ENCODE results near the gene KCNJ6.
"Not testable (repeated sequence)": the region's sequence is repeated elsewhere in the genome, so short reads cannot be mapped to it uniquely, and the experiment has no call there.

The KCNJ6 gene

GRCh38 chr21:37579356-37579755, 336.9 kb downstream of the KCNJ6 start:
- no peak overlapping the region for H3K4me3 ChIP-seq (ENCODE audit: low read length)
- no peaks in the 10 kb centered on the region; the same call in 1 of the 2 replicates for H3K9me3 ChIP-seq (ENCODE audit: control insufficient read depth, insufficient read depth, low read length)
- H3K27me3 ChIP-seq (ENCODE audit: control insufficient read depth, insufficient read depth, low read length), result no peaks in the 10 kb centered on the region
- H3K4me1 ChIP-seq (ENCODE audit: control insufficient read depth, insufficient read depth, low read length), result no peaks in the 10 kb centered on the region
- no peaks in the 10 kb centered on the region; the same call in 1 of the 2 replicates for H3K36me3 ChIP-seq (ENCODE audit: control insufficient read depth, insufficient read depth, low read length)
- WGBS (ENCODE audit: insufficient coverage, insufficient read length), result no CpG with 5 or more reads among the region's 1 CpG
- no peak overlapping the region for H3K27ac ChIP-seq (ENCODE audit: low read length)
- no peak for DNase-seq (ENCODE audit: low read depth, low spot score)

GRCh38 chr21:37578471-37579126, 337.7 kb downstream of the KCNJ6 start:
- WGBS (ENCODE audit: insufficient coverage, insufficient read length), result no CpG with 5 or more reads among the region's 2 CpGs
- H3K4me3 ChIP-seq (ENCODE audit: low read length), result no peak overlapping the region
- no peaks in the 10 kb centered on the region; the same call in 1 of the 2 replicates for H3K36me3 ChIP-seq (ENCODE audit: control insufficient read depth, insufficient read depth, low read length)
- H3K4me1 ChIP-seq (ENCODE audit: control insufficient read depth, insufficient read depth, low read length), result no peaks in the 10 kb centered on the region
- no peak for DNase-seq (ENCODE audit: low read depth, low spot score)
- H3K9me3 ChIP-seq (ENCODE audit: control insufficient read depth, insufficient read depth, low read length), result no peaks in the 10 kb centered on the region; the same call in 1 of the 2 replicates
- H3K27me3 ChIP-seq (ENCODE audit: control insufficient read depth, insufficient read depth, low read length), result no peaks in the 10 kb centered on the region
- no peak overlapping the region for H3K27ac ChIP-seq (ENCODE audit: low read length)

- not testable (repeated sequence) for H3K9me3 ChIP-seq (ENCODE audit: control insufficient read depth, insufficient read depth, low read length); H3K27me3 ChIP-seq (ENCODE audit: control insufficient read depth, insufficient read depth, low read length); DNase-seq (ENCODE audit: low read depth, low spot score); H3K4me1 ChIP-seq (ENCODE audit: control insufficient read depth, insufficient read depth, low read length); H3K4me3 ChIP-seq (ENCODE audit: low read length); H3K27ac ChIP-seq (ENCODE audit: low read length); H3K36me3 ChIP-seq (ENCODE audit: control insufficient read depth, insufficient read depth, low read length)
- no CpG with 5 or more reads among the region's 1 CpG for WGBS (ENCODE audit: insufficient coverage, insufficient read length)
Measured at GRCh38 chr21:37576929-37577328, 339.3 kb downstream of the KCNJ6 start.

- no peak for DNase-seq (ENCODE audit: low read depth, low spot score)
- Histone ChIP-seq H3K27ac (ENCODE audit: low read length) (no peak overlapping the region), H3K4me1 (ENCODE audit: control insufficient read depth, insufficient read depth, low read length) (no peaks in the 10 kb centered on the region), H3K27me3 (ENCODE audit: control insufficient read depth, insufficient read depth, low read length) (no peaks in the 10 kb centered on the region), H3K4me3 (ENCODE audit: low read length) (no peak overlapping the region), H3K9me3 (ENCODE audit: control insufficient read depth, insufficient read depth, low read length) (no peaks in the 10 kb centered on the region; the same call in 1 of the 2 replicates), H3K36me3 (ENCODE audit: control insufficient read depth, insufficient read depth, low read length) (no peaks in the 10 kb centered on the region; the same call in 1 of the 2 replicates)
- 100% methylated on average over 1 of the region's 11 CpGs for WGBS (ENCODE audit: insufficient coverage, insufficient read length)
Measured at GRCh38 chr21:37575580-37575979, 340.7 kb downstream of the KCNJ6 start.

- Histone ChIP-seq H3K4me1 (ENCODE audit: control insufficient read depth, insufficient read depth, low read length) (no peaks in the 10 kb centered on the region), H3K27me3 (ENCODE audit: control insufficient read depth, insufficient read depth, low read length) (no peaks in the 10 kb centered on the region), H3K36me3 (ENCODE audit: control insufficient read depth, insufficient read depth, low read length) (no peaks in the 10 kb centered on the region; the same call in 1 of the 2 replicates), H3K4me3 (ENCODE audit: low read length) (no peak overlapping the region), H3K27ac (ENCODE audit: low read length) (no peak overlapping the region), H3K9me3 (ENCODE audit: control insufficient read depth, insufficient read depth, low read length) (no peaks in the 10 kb centered on the region; the same call in 1 of the 2 replicates)
- WGBS (ENCODE audit: insufficient coverage, insufficient read length), result no CpG with 5 or more reads among the region's 7 CpGs
- no peak for DNase-seq (ENCODE audit: low read depth, low spot score)
Measured at GRCh38 chr21:37574751-37575150, 341.5 kb downstream of the KCNJ6 start.

- Histone ChIP-seq H3K27me3 (ENCODE audit: control insufficient read depth, insufficient read depth, low read length) (no peaks in the 10 kb centered on the region), H3K27ac (ENCODE audit: low read length) (no peak overlapping the region), H3K4me3 (ENCODE audit: low read length) (no peak overlapping the region), H3K36me3 (ENCODE audit: control insufficient read depth, insufficient read depth, low read length) (no peaks in the 10 kb centered on the region; the same call in 1 of the 2 replicates), H3K9me3 (ENCODE audit: control insufficient read depth, insufficient read depth, low read length) (no peaks in the 10 kb centered on the region; the same call in 1 of the 2 replicates), H3K4me1 (ENCODE audit: control insufficient read depth, insufficient read depth, low read length) (no peaks in the 10 kb centered on the region)
- no CpG with 5 or more reads among the region's 6 CpGs for WGBS (ENCODE audit: insufficient coverage, insufficient read length)
- no peak for DNase-seq (ENCODE audit: low read depth, low spot score)
Measured at GRCh38 chr21:37574316-37574715, 341.9 kb downstream of the KCNJ6 start.

GRCh38 chr21:37571442-37571841, 344.8 kb downstream of the KCNJ6 start:
- no peak for DNase-seq (ENCODE audit: low read depth, low spot score)
- Histone ChIP-seq H3K27me3 (ENCODE audit: control insufficient read depth, insufficient read depth, low read length) (no peaks in the 10 kb centered on the region), H3K27ac (ENCODE audit: low read length) (no peak overlapping the region), H3K36me3 (ENCODE audit: control insufficient read depth, insufficient read depth, low read length) (no peaks in the 10 kb centered on the region; the same call in 1 of the 2 replicates), H3K9me3 (ENCODE audit: control insufficient read depth, insufficient read depth, low read length) (no peaks in the 10 kb centered on the region), H3K4me3 (ENCODE audit: low read length) (no peak overlapping the region), H3K4me1 (ENCODE audit: control insufficient read depth, insufficient read depth, low read length) (no peaks in the 10 kb centered on the region)
- WGBS (ENCODE audit: insufficient coverage, insufficient read length), result no CpG with 5 or more reads among the region's 6 CpGs

- no peak overlapping the region for H3K27ac ChIP-seq (ENCODE audit: low read length)
- WGBS (ENCODE audit: insufficient coverage, insufficient read length), result no CpG with 5 or more reads among the region's 5 CpGs
- no peak for DNase-seq (ENCODE audit: low read depth, low spot score)
- no peaks in the 10 kb centered on the region for H3K27me3 ChIP-seq (ENCODE audit: control insufficient read depth, insufficient read depth, low read length)
- H3K36me3 ChIP-seq (ENCODE audit: control insufficient read depth, insufficient read depth, low read length), result no peaks in the 10 kb centered on the region
- H3K4me3 ChIP-seq (ENCODE audit: low read length), result no peak overlapping the region
- peaks cover 2% of the 10 kb centered on the region for H3K4me1 ChIP-seq (ENCODE audit: control insufficient read depth, insufficient read depth, low read length)
- no peaks in the 10 kb centered on the region for H3K9me3 ChIP-seq (ENCODE audit: control insufficient read depth, insufficient read depth, low read length)
Measured at GRCh38 chr21:37568916-37569315, 347.3 kb downstream of the KCNJ6 start.

GRCh38 chr21:37568415-37568814, 347.8 kb downstream of the KCNJ6 start:
- Histone ChIP-seq H3K27ac (ENCODE audit: low read length) (no peak overlapping the region), H3K9me3 (ENCODE audit: control insufficient read depth, insufficient read depth, low read length) (no peaks in the 10 kb centered on the region), H3K4me1 (ENCODE audit: control insufficient read depth, insufficient read depth, low read length) (peaks cover 2% of the 10 kb centered on the region), H3K27me3 (ENCODE audit: control insufficient read depth, insufficient read depth, low read length) (no peaks in the 10 kb centered on the region), H3K36me3 (ENCODE audit: control insufficient read depth, insufficient read depth, low read length) (no peaks in the 10 kb centered on the region), H3K4me3 (ENCODE audit: low read length) (no peak overlapping the region)
- no peak for DNase-seq (ENCODE audit: low read depth, low spot score)
- no CpG with 5 or more reads among the region's 6 CpGs for WGBS (ENCODE audit: insufficient coverage, insufficient read length)

- Histone ChIP-seq H3K27me3 (ENCODE audit: control insufficient read depth, insufficient read depth, low read length) (no peaks in the 10 kb centered on the region), H3K4me3 (ENCODE audit: low read length) (no peak overlapping the region), H3K4me1 (ENCODE audit: control insufficient read depth, insufficient read depth, low read length) (peaks cover 2% of the 10 kb centered on the region), H3K27ac (ENCODE audit: low read length) (no peak overlapping the region), H3K36me3 (ENCODE audit: control insufficient read depth, insufficient read depth, low read length) (no peaks in the 10 kb centered on the region), H3K9me3 (ENCODE audit: control insufficient read depth, insufficient read depth, low read length) (no peaks in the 10 kb centered on the region)
- no CpG with 5 or more reads among the region's 14 CpGs for WGBS (ENCODE audit: insufficient coverage, insufficient read length)
- DNase-seq (ENCODE audit: low read depth, low spot score), result no peak
Measured at GRCh38 chr21:37566790-37567615, 349.3 kb downstream of the KCNJ6 start.
